PC-3 (cell line): Measurements from ENCODE around the gene SYNGR4. TPM values are rescaled to one million over a fixed set of nuclear protein-coding genes. Genes with fewer than 3 reads are reported as not detected.

Source experiments
- ATAC-seq: fragments of 200-7000 bp; cut with Tn5 transposase; 2 replicates; pipeline ENCODE4 v1.9.1; 2020; ENCODE audit warnings: mild to moderate bottlenecking, moderate library complexity
- BruUV-seq: library from RNA; stranded (reverse); fragments of 400-500 nt; replicated peaks from 2 replicates; lab custom pipeline; 2021; lab: Mats Ljungman, UMichigan
- CTCF ChIA-PET: fragments of 300-600 bp; sonication (Branson Sonifier 250); formaldehyde crosslinking; loops from one replicate; lab custom pipeline; 2022; ENCODE audit warnings: antibody characterized with exemption; lab: Charles Lee
- POLR2A ChIA-PET: fragments of 300-600 bp; sonication (Branson Sonifier 250); formaldehyde crosslinking; loops from one replicate; lab custom pipeline; 2022; ENCODE audit warnings: antibody characterized with exemption; ENCODE audit not compliant: unreplicated experiment; lab: Charles Lee
- DNase-seq: peaks from one replicate; pipeline ENCODE4 v3.0.0-alpha.2; 2015
- H2AFZ ChIP-seq: fragments of 300-600 bp; sonication (generic); 2 replicates; pipeline ENCODE4 v1.6.0; 2016; ENCODE audit warnings: antibody characterized with exemption, low read length
- H3F3A ChIP-seq: fragments of 300-600 bp; sonication (generic); one replicate; pipeline ENCODE4 v1.6.0; 2017; ENCODE audit warnings: antibody characterized with exemption, low read length, control low read depth, mild to moderate bottlenecking; ENCODE audit not compliant: unreplicated experiment
- H3K27ac ChIP-seq: fragments of 300-600 bp; sonication (generic); 2 replicates; pipeline ENCODE4 v1.5.1; 2016; ENCODE audit warnings: mild to moderate bottlenecking, low read length
- H3K27me3 ChIP-seq: fragments of 300-600 bp; sonication (generic); 2 replicates; pipeline ENCODE4 v1.6.1; 2016; ENCODE audit warnings: low read length, mixed read lengths
- H3K36me3 ChIP-seq: fragments of 300-600 bp; sonication (generic); 2 replicates; pipeline ENCODE4 v1.6.1; 2016; ENCODE audit warnings: low read depth, mixed run types, low read length, mixed read lengths
- H3K4me1 ChIP-seq: fragments of 300-600 bp; sonication (generic); 2 replicates; pipeline ENCODE4 v1.5.1; 2016; ENCODE audit warnings: low read length; ENCODE audit not compliant: insufficient read depth
- H3K4me2 ChIP-seq: fragments of 300-600 bp; sonication (generic); 2 replicates; pipeline ENCODE4 v1.6.0; 2016; ENCODE audit warnings: low read length
- H3K4me3 ChIP-seq: fragments of 300-600 bp; sonication (generic); 2 replicates; pipeline ENCODE4 v1.5.1; 2016; ENCODE audit warnings: mild to moderate bottlenecking, low read length, mixed read lengths
- H3K79me2 ChIP-seq: fragments of 300-600 bp; sonication (generic); 2 replicates; pipeline ENCODE4 v1.6.1; 2017; ENCODE audit warnings: low read length, mixed read lengths
- H3K9ac ChIP-seq: fragments of 300-600 bp; sonication (generic); 2 replicates; pipeline ENCODE4 v1.6.0; 2016; ENCODE audit warnings: mild to moderate bottlenecking, low read length
- H3K9me2 ChIP-seq: fragments of 300-600 bp; sonication (generic); replicated peaks from 2 replicates; pipeline ENCODE4 v1.6.1; 2016; ENCODE audit warnings: mixed run types, low read length, mixed read lengths
- H3K9me3 ChIP-seq: fragments of 300-600 bp; sonication (generic); 2 replicates; pipeline ENCODE4 v1.6.1; 2016; ENCODE audit warnings: low read length, mixed read lengths
- H4K20me1 ChIP-seq: fragments of 300-600 bp; sonication (generic); 2 replicates; pipeline ENCODE4 v1.6.1; 2016; ENCODE audit warnings: low read length, mixed read lengths
- CTCF ChIP-seq: fragments of 300-600 bp; sonication (generic); conservative IDR thresholded peaks from 2 replicates; pipeline ENCODE4 v1.5.1; 2017; ENCODE audit warnings: antibody characterized with exemption, low read depth, mild to moderate bottlenecking, low read length
- EZH2 ChIP-seq: fragments of 300-600 bp; sonication (generic); IDR thresholded peaks from one replicate; pipeline ENCODE4 v1.6.1; 2017; ENCODE audit warnings: antibody characterized with exemption, mild to moderate bottlenecking, low read length; ENCODE audit not compliant: unreplicated experiment
- EZH2phosphoT487 ChIP-seq: fragments of 300-600 bp; sonication (generic); IDR thresholded peaks from 2 replicates; pipeline ENCODE4 v1.6.1; 2018; ENCODE audit warnings: mild to moderate bottlenecking, antibody characterized with exemption, low read length, borderline replicate concordance
- intact Hi-C: fragments of 100-400 bp; cut with micrococcal nuclease; formaldehyde crosslinking; loops from 2 replicates; pipeline ENCODE4 v1.9.0; 2023
- total RNA-seq: library from RNA; depleted of rRNA; stranded (reverse); fragments of >200 nt; gene quantifications from 2 replicates; pipeline ENCODE4 v1.2.3, GENCODE V29; 2014

Gene SYNGR4
- total RNA-seq, 1 experiment from 2014 or later = not detected

GRCh38 chr19:48419158-48419920 lies 55.2 kb downstream of the SYNGR4 start:
- H3K79me2 ChIP-seq = no peaks in the 10 kb centered on the region
- H3K27ac ChIP-seq = no peak overlapping the region
- ChIA-PET POLR2A (no interaction called here), CTCF (no interaction called here)
- no peaks in the 10 kb centered on the region for H3F3A ChIP-seq
- TF ChIP-seq CTCF (no peak), EZH2 (no peak), EZH2phosphoT487 (no peak)
- BruUV-seq = no TSS peak
- H4K20me1 ChIP-seq = no peaks in the 10 kb centered on the region
- intact Hi-C loops = no loop called here
- ATAC-seq = peak; percentile 40; the same call in 1 of the 2 replicates
- DNase-seq = peak; percentile 18
- H3K36me3 ChIP-seq = no peaks in the 10 kb centered on the region
- no peaks in the 10 kb centered on the region for H3K9me3 ChIP-seq
- no peak overlapping the region for H2AFZ ChIP-seq
- H3K4me3 ChIP-seq = no peak overlapping the region
- H3K4me2 ChIP-seq = no peak overlapping the region
- no peaks in the 10 kb centered on the region for H3K9me2 ChIP-seq
- no peaks in the 10 kb centered on the region; the same call in 1 of the 2 replicates for H3K4me1 ChIP-seq
- no peak overlapping the region for H3K9ac ChIP-seq
- H3K27me3 ChIP-seq = no peaks in the 10 kb centered on the region

DNA sequence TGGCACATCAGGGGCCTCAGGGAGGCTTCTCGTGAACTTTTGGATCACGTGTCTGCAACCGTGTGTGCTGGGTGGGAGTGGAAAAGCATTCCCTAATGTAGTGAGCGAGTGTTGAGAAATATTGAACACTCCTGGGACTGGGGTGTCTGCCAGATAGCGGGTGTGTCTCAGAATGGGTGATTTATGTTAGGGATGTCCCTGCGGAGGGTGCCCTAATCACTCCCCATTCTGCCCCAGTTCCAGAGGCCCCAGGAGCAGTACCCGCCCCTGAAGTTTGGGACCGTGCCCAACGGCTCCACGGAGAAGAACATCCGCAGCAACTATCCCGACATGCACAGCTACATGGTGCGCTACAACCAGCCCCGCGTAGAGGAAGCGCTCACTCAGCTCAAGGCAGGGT lies 57.4 kb downstream of the SYNGR4 start:
- no peak for DNase-seq
- H3K36me3 ChIP-seq = no peaks in the 10 kb centered on the region
- no peak overlapping the region for H3K4me3 ChIP-seq
- intact Hi-C loops = no loop called here
- H4K20me1 ChIP-seq = no peaks in the 10 kb centered on the region
- no peak overlapping the region for H3K27ac ChIP-seq
- no peak for ATAC-seq
- H3K9ac ChIP-seq = no peak overlapping the region
- BruUV-seq = no TSS peak
- ChIA-PET CTCF (no interaction called here), POLR2A (no interaction called here)
- no peak overlapping the region for H2AFZ ChIP-seq
- H3F3A ChIP-seq = no peaks in the 10 kb centered on the region
- H3K9me3 ChIP-seq = no peaks in the 10 kb centered on the region
- no peaks in the 10 kb centered on the region for H3K79me2 ChIP-seq
- H3K4me2 ChIP-seq = no peak overlapping the region
- no peaks in the 10 kb centered on the region for H3K27me3 ChIP-seq
- no peaks in the 10 kb centered on the region for H3K9me2 ChIP-seq
- peaks cover 6% of the 10 kb centered on the region for H3K4me1 ChIP-seq
- no peak for TF ChIP-seq CTCF
- no peak for TF ChIP-seq EZH2
- no peak for TF ChIP-seq EZH2phosphoT487

GRCh38 chr19:48424694-48425219 lies 60.6 kb downstream of the SYNGR4 start:
- H3F3A ChIP-seq = no peaks in the 10 kb centered on the region
- ATAC-seq = peak; percentile 74
- BruUV-seq = no TSS peak

More at GRCh38 chr19:48424694-48425219, 60.6 kb downstream of the SYNGR4 start:
- no peaks in the 10 kb centered on the region for H3K9me3 ChIP-seq
- intact Hi-C loops = no loop called here
- H3K4me1 ChIP-seq = peaks cover 6% of the 10 kb centered on the region
- no peaks in the 10 kb centered on the region for H3K79me2 ChIP-seq
- TF ChIP-seq EZH2 (no peak), EZH2phosphoT487 (no peak), CTCF (no peak)
- no peak overlapping the region; the same call in 1 of the 2 replicates for H3K4me3 ChIP-seq
- H3K36me3 ChIP-seq = no peaks in the 10 kb centered on the region
- H2AFZ ChIP-seq = peak overlapping the region; percentile 86
- no peaks in the 10 kb centered on the region for H3K27me3 ChIP-seq
- POLR2A ChIA-PET = no interaction called here
- peak; percentile 37 for DNase-seq
- H3K9me2 ChIP-seq = no peaks in the 10 kb centered on the region
- H4K20me1 ChIP-seq = no peaks in the 10 kb centered on the region
- peak overlapping the region; percentile 55 for H3K27ac ChIP-seq
- CTCF ChIA-PET = no interaction called here
- peak overlapping the region; percentile 69 for H3K4me2 ChIP-seq
- H3K9ac ChIP-seq = no peak overlapping the region; the same call in 1 of the 2 replicates
